Inflammatory macrophage treated with lipopolysaccharide for 4 hours (primary cell): ENCODE data around the gene AUNIP.

Experiments used
- DNase-seq: peaks from one replicate; pipeline ENCODE4 v3.0.0-alpha.2; 2020

The AUNIP gene

GRCh38 chr1:25825605-25826004 lies 33.7 kb downstream of the AUNIP start:
- no peak for DNase-seq

- DNase-seq = no peak
Observed at GRCh38 chr1:25821630-25822091, 37.6 kb downstream of the AUNIP start.

DNA sequence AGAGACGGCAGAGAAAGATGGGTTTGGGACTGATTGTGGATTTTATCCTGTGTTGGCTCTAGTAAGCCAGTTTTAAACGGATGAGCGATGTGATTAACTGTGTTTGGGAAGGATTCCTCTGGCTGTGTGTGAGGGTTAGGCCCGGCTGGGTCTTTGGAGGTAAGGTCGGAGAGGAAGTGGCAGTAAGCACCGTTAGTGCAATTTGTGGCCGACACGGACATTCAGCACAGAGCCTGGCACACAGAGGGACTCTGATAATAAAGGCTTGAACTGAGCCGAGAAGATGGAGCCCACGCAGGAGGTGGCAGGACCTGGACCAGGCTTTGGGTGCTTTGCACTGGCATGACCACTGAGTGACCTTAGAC lies 38.2 kb downstream of the AUNIP start:
- DNase-seq = no peak

GRCh38 chr1:25820247-25821111 lies 38.8 kb downstream of the AUNIP start:
- peak; percentile 73 for DNase-seq

DNA sequence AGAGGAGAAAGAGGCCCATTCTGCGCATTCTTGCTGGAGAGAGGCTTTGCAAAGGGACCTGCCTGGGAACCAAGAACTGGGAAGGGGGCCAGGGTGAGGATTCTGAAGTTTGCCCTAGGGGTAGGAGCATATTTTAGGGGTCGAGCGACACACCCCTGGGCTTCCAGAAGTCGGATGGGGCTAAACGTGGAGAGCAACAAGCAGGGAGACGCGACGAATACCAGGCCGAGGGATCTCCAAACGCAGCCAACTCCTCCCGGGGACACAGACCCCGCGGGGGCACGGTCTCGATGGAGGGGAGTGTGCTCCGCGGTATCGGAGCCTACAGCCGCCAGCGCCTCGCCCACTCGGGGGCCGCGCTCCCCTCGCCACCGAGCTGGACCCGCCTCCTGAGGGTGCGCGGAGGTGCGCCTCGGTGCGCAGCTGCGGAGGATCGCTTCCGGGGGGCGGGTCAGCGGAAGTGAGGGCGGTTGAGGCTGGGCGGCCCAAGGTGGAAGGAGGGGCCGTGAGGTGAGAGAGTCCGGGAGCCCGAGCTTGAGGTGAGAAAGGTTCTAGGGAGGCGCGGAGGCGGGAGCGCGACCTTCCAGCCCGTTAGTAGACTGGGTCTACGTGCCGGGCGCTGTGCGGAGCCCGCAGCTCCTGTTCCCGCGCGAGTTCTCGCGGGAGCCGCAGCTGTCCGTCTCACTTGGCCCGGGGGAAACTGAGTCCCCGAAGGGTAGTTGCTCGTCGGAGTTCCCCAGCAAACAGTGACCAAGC lies 39.6 kb downstream of the AUNIP start, which contains the start of gene MTFR1L:
Gene MTFR1L, plus strand, starts transcription at position 464 of the 756 bp plus-strand sequence. CDS start 3,151 bp downstream, outside the sequence.
- DNase-seq = peak; percentile 71

DNA sequence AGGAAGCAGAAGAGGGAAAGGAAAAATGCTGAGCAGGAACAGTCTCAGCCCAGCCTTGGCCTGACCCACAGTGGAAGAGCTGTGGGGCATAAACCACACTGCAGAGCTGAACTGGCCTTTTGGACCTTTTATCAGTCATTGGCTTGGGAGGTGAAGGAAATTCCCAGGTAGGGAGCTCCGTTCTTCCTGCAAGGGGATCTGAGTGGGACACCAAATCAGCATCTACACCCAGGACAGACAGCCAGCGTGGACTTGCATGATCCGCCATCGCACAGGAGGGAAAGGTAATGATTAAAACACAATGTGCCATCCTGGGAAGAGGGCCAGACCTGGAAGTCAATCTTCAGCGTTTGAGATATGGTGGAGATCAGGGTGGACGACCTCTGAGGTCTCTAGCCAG lies 40.7 kb downstream of the AUNIP start:
- no peak for DNase-seq

DNA sequence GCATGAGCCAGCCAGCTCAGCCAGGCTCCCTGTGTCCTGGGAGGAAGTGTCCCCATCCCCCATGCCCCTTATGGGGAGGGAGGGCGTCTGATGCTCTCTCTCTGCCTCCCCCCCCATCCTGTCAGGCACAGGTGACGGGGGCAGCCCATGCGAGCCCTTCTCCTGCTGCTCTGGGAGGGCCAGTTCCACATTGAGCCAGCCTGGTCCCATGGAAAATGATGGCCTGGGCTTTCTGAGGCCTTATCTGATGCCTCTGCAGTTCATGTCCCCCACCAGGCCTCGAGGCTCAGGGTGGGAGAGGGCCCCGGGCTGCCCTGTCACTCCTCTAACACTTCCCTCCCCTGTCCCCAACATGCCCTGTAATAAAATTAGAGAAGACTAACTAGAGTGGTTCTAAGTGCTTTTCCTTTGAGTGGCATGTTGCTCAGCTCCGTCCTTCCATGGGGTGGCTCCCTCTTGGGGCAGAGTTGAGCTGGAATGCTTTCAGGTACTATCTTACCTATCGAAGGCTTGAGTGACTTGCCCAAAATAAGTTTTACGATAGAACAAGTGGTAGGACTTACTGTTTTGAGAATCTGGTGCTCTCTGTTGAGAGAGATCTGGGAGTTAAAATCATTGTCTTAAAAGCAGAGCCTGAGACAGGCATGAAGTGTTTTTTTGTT lies 41.3 kb downstream of the AUNIP start:
- DNase-seq = no peak

DNA sequence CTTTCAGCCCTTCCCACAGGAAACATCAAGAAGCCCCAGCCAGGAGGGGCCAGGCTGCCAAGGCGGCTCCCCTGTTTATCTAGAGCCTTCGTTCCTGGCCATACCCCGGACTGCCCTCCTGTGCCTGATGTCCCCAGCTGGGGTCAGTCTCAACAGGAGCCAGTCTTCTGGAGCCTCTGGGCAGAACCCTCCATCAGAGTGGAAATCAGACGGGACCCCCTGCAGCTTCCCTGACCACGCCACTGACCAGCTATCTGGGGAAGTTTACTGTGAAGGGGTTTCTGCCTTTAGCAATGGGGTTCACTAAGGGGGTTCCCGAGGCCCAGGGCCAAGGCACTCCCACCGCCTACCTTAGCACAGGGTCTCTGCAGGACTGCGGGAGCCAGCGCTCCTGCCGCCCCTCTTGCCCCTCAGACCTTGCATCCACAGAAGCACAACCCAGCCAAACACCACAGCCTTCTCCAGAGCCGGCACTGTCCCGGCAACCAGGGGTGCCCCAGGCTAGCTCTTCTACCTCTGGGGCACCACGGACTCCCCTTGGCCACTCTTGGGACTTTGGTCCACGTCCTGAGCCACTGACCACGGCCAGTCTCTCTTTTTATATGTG lies 43.0 kb downstream of the AUNIP start:
- DNase-seq = no peak

- no peak for DNase-seq
Observed at GRCh38 chr1:25815208-25816111, 43.8 kb downstream of the AUNIP start.

- no peak for DNase-seq
Observed at GRCh38 chr1:25814549-25815087, 44.6 kb downstream of the AUNIP start.

DNA sequence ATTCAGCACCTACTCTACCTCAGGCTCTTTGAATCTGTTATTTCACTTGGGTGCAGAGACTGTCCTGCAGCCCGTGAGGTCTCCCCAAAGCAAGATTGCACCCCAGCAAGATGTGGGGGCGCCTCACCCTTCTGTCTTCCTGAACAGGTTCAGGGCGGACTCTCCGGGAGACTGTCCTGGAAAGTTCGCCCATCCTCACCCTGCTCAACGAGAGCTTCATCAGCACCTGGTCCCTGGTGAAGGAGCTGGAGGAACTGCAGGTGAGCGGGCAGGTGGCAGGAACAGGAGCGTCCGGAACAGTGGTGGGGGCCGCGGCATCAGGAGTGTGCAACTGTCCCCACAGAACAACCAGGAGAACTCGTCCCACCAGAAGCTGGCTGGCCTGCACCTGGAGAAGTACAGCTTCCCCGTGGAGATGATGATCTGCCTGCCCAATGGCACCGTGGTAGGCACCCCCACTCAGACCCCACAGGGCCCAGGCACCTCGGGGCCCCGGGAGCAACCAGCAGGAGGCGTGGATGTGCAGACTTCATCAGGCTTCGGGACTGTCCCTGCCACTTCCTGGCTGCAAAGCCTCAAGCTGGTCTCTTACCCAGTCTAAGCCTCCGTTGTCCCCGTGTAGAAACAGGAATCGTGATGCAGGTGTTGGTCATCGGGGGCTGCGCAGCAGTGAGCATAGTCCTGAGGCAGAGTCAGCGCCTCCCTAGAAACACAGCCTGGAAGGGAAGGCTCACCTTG lies 45.4 kb downstream of the AUNIP start:
- DNase-seq = no peak

DNA sequence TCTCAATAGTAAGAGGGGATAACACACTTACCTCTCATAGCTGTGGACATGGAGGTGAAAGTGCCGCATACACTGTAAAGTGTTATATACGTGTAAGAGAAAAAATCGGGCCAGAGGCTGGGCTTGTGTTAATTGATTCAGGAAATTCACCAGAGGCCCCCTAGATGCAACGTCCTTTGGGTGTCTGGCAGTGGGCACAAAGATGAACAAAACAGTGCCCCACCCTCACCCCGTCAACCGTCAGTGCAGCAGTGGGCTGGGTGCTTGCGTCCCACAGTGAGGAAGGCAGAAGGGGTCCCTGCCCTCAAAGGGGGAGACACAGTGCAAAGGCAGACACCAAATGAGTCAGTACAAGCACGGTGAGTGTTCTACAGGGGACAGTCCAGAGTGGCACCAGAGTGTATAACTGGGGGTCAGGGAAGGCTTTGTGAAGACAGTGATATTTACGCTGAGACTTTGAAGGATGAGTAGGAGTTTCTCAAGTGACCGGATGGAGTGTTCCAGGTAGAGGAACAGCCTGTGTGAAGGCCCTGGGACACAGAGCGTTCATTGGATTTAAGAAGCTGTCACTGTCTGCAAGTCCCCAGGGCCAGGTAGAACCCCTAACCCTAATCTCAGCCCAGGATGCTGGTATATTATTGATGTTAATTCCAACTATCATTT lies 46.1 kb downstream of the AUNIP start:
- DNase-seq = no peak

DNA sequence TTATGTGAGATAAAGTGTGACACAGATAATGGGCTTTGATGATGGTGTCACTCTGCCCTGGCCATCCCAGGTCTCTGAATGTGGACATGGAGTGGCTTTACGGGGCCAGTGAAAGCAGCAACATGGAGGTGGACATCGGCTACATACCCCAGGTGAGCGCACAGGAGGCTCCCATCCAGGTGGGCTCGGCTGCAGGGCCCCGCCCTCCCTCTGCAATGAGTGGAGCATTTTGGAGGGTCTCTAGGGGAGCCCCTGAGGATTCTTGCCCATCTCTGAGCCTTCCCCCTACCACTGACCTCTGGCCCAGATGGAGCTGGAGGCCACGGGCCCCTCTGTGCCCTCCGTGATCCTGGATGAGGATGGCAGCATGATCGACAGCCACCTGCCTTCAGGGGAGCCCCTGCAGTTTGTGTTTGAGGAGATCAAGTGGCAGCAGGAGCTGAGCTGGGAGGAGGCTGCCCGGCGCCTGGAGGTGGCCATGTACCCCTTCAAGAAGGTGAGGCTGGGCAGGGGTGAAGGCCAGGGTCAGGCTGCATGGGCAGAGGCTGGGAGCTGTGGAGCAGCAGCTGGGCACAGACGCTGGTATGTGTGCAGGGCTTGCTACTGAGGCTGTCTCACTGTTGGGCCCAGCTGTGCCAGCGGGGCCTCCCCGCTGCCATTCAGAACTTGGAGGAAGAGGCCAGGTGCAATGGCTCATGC lies 47.7 kb downstream of the AUNIP start:
- no peak for DNase-seq

GRCh38 chr1:25810341-25811299 lies 48.6 kb downstream of the AUNIP start:
- DNase-seq = peak; percentile 44

- no peak for DNase-seq
Observed at GRCh38 chr1:25809929-25810328, 49.3 kb downstream of the AUNIP start.

DNA sequence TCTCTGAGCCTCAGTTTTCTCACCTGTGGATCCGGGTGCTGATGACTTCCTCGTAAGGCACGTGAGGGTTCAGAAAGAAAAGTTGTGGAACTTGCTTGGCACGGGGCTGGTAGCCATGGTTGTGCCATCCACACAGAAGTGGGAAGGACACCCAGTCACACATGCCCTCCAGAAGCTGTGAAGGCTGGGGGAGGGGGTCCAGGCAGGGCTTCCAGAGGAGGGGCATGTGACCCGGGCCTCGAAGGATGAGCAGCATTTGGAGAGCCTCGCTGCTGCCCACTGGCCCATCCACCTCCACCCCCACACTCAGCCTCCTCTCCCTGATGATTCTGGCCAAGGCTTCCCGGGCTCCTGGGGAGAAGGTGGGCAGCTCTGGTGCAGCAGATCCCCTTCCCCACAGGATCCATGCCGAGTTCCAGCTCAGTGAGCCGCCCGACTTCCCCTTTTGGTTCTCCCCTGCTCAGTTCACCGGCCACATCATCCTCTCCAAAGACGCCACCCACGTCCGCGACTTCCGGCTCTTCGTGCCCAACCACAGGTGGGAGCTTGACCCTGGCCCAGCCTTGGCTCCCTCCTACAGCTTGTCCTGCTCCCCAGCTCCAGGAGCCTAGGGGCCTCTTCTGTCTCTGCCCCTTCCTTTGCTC lies 49.9 kb downstream of the AUNIP start:
- DNase-seq = peak; percentile 74

DNA sequence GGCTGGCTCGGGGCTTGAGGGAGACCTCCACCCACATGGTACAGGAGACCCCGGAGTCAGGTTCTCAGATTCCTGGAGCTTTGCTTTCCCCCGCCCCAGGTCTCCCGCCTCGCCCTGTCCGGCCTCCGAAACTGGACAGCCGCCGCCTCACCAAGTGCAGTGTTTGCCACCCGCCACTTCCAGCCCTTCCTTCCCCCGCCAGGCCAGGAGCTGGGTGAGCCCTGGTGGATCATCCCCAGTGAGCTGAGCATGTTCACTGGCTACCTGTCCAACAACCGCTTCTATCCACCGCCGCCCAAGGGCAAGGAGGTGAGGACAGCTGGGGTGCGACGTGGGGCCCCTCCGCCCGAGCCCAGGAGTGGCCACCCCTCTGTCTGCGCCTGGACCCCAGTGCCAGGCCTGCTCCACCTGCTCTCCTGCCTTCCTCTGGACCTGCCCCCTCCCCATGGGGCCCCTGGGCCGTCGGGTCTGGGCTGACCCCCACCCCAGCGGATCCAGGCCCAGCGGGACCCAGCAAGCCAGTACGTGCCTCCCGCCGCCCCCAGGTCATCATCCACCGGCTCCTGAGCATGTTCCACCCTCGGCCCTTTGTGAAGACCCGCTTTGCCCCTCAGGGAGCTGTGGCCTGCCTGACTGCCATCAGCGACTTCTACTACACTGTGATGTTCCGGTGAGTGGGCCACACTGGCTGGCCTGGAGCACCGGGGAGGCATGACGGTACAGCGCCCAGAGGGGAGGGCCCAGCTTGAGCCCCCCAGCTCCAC lies 50.6 kb downstream of the AUNIP start:
- no peak for DNase-seq
